GM12878 (cell line): ENCODE results near the gene NBPF1. TPM values are rescaled to one million over a fixed set of nuclear protein-coding genes. Genes with fewer than 3 reads are reported as not detected.
"Not testable (repeated sequence)": the region's sequence is repeated elsewhere in the genome, so short reads cannot be mapped to it uniquely, and the experiment has no call there.

Experiments
- ATAC-seq: fragments of 200-7000 bp; cut with Tn5 transposase; 3 replicates; pipeline ENCODE4 v1.9.1; 2020; ENCODE audit warnings: mild to moderate bottlenecking, moderate library complexity
- BruUV-seq: library from RNA; stranded (reverse); fragments of 400-500 nt; replicated peaks from 2 replicates; lab custom pipeline; 2021; lab: Mats Ljungman, UMichigan
- CTCF ChIA-PET: fragments of 300-600 bp; sonication (Branson Sonifier 250); formaldehyde crosslinking; extraction: SDS; loops from one replicate; lab custom pipeline; 2021; ENCODE audit warnings: inconsistent platforms; lab: Yijun Ruan, JAX
- POLR2A ChIA-PET: fragments of 350-600 bp; formaldehyde crosslinking; extraction: SDS; loops from one replicate; lab custom pipeline; 2021; ENCODE audit warnings: inconsistent platforms; lab: Charles Lee
- RAD21 ChIA-PET: fragments of 300-600 bp; sonication (Branson Sonifier 250); formaldehyde crosslinking; loops from one replicate; lab custom pipeline; 2023; ENCODE audit warnings: antibody characterized with exemption; ENCODE audit not compliant: unreplicated experiment; lab: Charles Lee
- SMC1A ChIA-PET: fragments of 300-600 bp; sonication (Branson Sonifier 250); formaldehyde crosslinking; loops from one replicate; lab custom pipeline; 2023; ENCODE audit not compliant: unreplicated experiment, uncharacterized antibody; lab: Charles Lee
- DNase-seq: peaks from one replicate; pipeline ENCODE4 v3.0.0-alpha.2; 2011; ENCODE audit warnings: low read depth, low spot score
- FAIRE-seq: peaks from 3 replicates; lab custom pipeline; 2011; peaks lifted over from hg19 to GRCh38; lab: Jason Lieb, UNC
- H2AFZ ChIP-seq: 2 replicates; pipeline ENCODE4 v1.6.0; 2011; ENCODE audit warnings: low read depth, low read length, control low read depth; ENCODE audit not compliant: control insufficient read depth
- H3K27ac ChIP-seq: 2 replicates; pipeline ENCODE4 v1.5.1; 2011; ENCODE audit warnings: control low read depth; ENCODE audit not compliant: control insufficient read depth, insufficient read depth
- H3K27me3 ChIP-seq, 2 experiments: replicated peaks in 1 of 2; 2 replicates each; pipeline versions ENCODE4 v1.6.0 to v1.6.1; 2011; ENCODE audit warnings: low read length in 1 of 2; ENCODE audit not compliant: control insufficient read depth in 2 of 2, insufficient read depth in 2 of 2
- H3K36me3 ChIP-seq, 2 experiments: 2 replicates each; pipeline ENCODE4 v1.5.1; 2011; ENCODE audit warnings: low read length in 1 of 2; ENCODE audit not compliant: control insufficient read depth in 2 of 2, insufficient read depth in 2 of 2
- H3K4me1 ChIP-seq: 2 replicates; pipeline ENCODE4 v1.6.1; 2011; ENCODE audit warnings: mild to moderate bottlenecking, low read length, moderate library complexity, mixed read lengths; ENCODE audit not compliant: control insufficient read depth, insufficient read depth
- H3K4me2 ChIP-seq: 2 replicates; pipeline ENCODE4 v1.6.0; 2011; ENCODE audit warnings: control low read depth; ENCODE audit not compliant: control insufficient read depth, insufficient read depth
- H3K4me3 ChIP-seq: fragments of 200-600 bp; sonication (generic); 2 replicates; pipeline ENCODE4 v1.5.1; 2016
- H3K79me2 ChIP-seq: 2 replicates; pipeline ENCODE4 v1.6.0; 2011; ENCODE audit warnings: low read length; ENCODE audit not compliant: control insufficient read depth, insufficient read depth
- H3K9ac ChIP-seq: 2 replicates; pipeline ENCODE4 v1.8.0; 2011; ENCODE audit warnings: low read length, control low read depth, mixed read lengths; ENCODE audit not compliant: control insufficient read depth, insufficient read depth
- H3K9me3 ChIP-seq: replicated peaks from 3 replicates; pipeline ENCODE4 v1.5.1; 2011; ENCODE audit warnings: mild to moderate bottlenecking, low read length; ENCODE audit not compliant: control insufficient read depth, insufficient read depth
- H4K20me1 ChIP-seq: 2 replicates; pipeline ENCODE4 v1.6.0; 2011; ENCODE audit not compliant: control insufficient read depth, insufficient read depth
- WGBS: methylation state at CpG from one replicate; pipeline ENCODE4 v1.1.6; 2016; ENCODE audit warnings: low lambda C conversion rate; ENCODE audit not compliant: insufficient replicate concordance, insufficient coverage; ENCODE audit errors: missing lambda C conversion rate; 5-methylcytosine and 5-hydroxymethylcytosine counted together
- in situ Hi-C: fragments of 300-500 bp; cut with MboI; formaldehyde crosslinking; loops from 9 replicates; pipeline ENCODE4 v1.14.3; 2018; ENCODE audit warnings: mixed read lengths
- intact Hi-C: fragments of 100-400 bp; cut with micrococcal nuclease; formaldehyde crosslinking; loops from one replicate; pipeline ENCODE4 v1.14.2; 2022; ENCODE audit not compliant: unreplicated experiment
- polyA plus RNA-seq, 11 experiments: library from polyadenylated mRNA; depleted of rRNA in 4 of 11; unstranded in 6 of 11; stranded (reverse) in 5 of 11; fragments of >200 nt; fragmentation: Nextera tagmentation in 4 of 11; fragmentation: Illumina TruSeq in 1 of 11; extraction: Ambion mirVana in 4 of 11; extraction: Trizol in 1 of 11; gene quantifications; 1 replicate in 1 of 11; 2 replicates in 10 of 11; pipeline versions ENCODE4 v1.2.1 to v1.2.3, GENCODE V29; 2011 to 2016; ENCODE audit warnings: inconsistent platforms in 2 of 11, missing spikeins in 2 of 11, low read depth in 1 of 11
- total RNA-seq, 4 experiments: library from RNA; depleted of rRNA in 3 of 4; stranded (reverse); fragments of >200 nt in 3 of 4; fragmentation: Illumina TruSeq in 1 of 4; extraction: Trizol in 1 of 4; gene quantifications; 2 replicates each; pipeline versions ENCODE4 v1.2.1 to v1.2.3, GENCODE V29; 2013 to 2021

NBPF1 gene
- total and polyA plus RNA-seq, 10 of the 15 experiments (the other 5 are each of a cell fraction or from before 2014, with no cell fraction given) = 0.20 to 3.4 (median 0.71) TPM

- H3K4me2 ChIP-seq, H3K36me3 ChIP-seq, ATAC-seq, H3K4me1 ChIP-seq, H3K27ac ChIP-seq, FAIRE-seq, BruUV-seq, H3K9ac ChIP-seq, in situ Hi-C loops, H3K27me3 ChIP-seq, POLR2A ChIA-PET, intact Hi-C loops, H4K20me1 ChIP-seq, SMC1A ChIA-PET, DNase-seq, H3K9me3 ChIP-seq, H3K4me3 ChIP-seq, RAD21 ChIA-PET, CTCF ChIA-PET, H3K79me2 ChIP-seq, H2AFZ ChIP-seq: not testable (repeated sequence)
- WGBS = no CpG with 5 or more reads among the region's 14 CpGs
Measured at GRCh38 chr1:16656981-16657683, 43.8 kb upstream of the NBPF1 start.

GRCh38 chr1:16656574-16656973 lies 43.2 kb upstream of the NBPF1 start:
- H3K4me1 ChIP-seq, CTCF ChIA-PET, H2AFZ ChIP-seq, in situ Hi-C loops, H3K27ac ChIP-seq, DNase-seq, SMC1A ChIA-PET, H3K36me3 ChIP-seq, H3K79me2 ChIP-seq, H3K4me3 ChIP-seq, H3K4me2 ChIP-seq, intact Hi-C loops, BruUV-seq, RAD21 ChIA-PET, FAIRE-seq, H3K9me3 ChIP-seq, H3K27me3 ChIP-seq, H3K9ac ChIP-seq, H4K20me1 ChIP-seq, POLR2A ChIA-PET: not testable (repeated sequence)
- ATAC-seq = peak; percentile 79
- no CpG with 5 or more reads among the region's 6 CpGs for WGBS

GRCh38 chr1:16651560-16651959 lies 38.2 kb upstream of the NBPF1 start:
- in situ Hi-C loops, H4K20me1 ChIP-seq, H3K9ac ChIP-seq, H3K27me3 ChIP-seq, CTCF ChIA-PET, H3K4me2 ChIP-seq, RAD21 ChIA-PET, H3K4me3 ChIP-seq, H3K27ac ChIP-seq, H2AFZ ChIP-seq, H3K9me3 ChIP-seq, FAIRE-seq, H3K36me3 ChIP-seq, H3K4me1 ChIP-seq, H3K79me2 ChIP-seq, DNase-seq, BruUV-seq, SMC1A ChIA-PET, POLR2A ChIA-PET, intact Hi-C loops: not testable (repeated sequence)
- 45% methylated on average over 1 of the region's 1 CpG for WGBS
- peak; percentile 62 for ATAC-seq

DNA sequence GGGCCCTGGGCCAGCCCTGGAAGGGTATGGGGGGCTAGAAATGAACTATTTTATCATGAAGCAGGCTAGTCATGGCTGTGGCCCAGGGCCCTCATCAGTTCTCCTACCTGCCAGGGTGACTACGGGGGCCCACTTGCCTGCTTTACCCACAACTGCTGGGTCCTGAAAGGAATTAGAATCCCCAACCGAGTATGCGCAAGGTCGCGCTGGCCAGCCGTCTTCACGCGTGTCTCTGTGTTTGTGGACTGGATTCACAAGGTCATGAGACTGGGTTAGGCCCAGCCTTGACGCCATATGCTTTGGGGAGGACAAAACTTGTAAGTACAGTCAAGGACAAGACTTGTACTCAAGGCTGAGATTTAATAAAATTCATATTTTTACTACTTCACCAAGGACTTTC lies 36.6 kb upstream of the NBPF1 start:
- H3K27ac ChIP-seq, BruUV-seq, H3K4me3 ChIP-seq, H3K4me2 ChIP-seq, intact Hi-C loops, H2AFZ ChIP-seq, RAD21 ChIA-PET, ATAC-seq, in situ Hi-C loops, DNase-seq, FAIRE-seq, H3K4me1 ChIP-seq, SMC1A ChIA-PET, H3K79me2 ChIP-seq, H3K27me3 ChIP-seq, H3K36me3 ChIP-seq, H3K9ac ChIP-seq, H4K20me1 ChIP-seq, POLR2A ChIA-PET, H3K9me3 ChIP-seq, CTCF ChIA-PET: not testable (repeated sequence)
- WGBS = 62% methylated on average over 8 of the region's 9 CpGs
